Mononuclear cell (primary cell): ENCODE measurements around the gene NSUN4. TPM values are rescaled to one million over a fixed set of nuclear protein-coding genes. Genes with fewer than 3 reads are reported as not detected.
A peak's percentile ranks its signal among the peaks of the same experiment; 100 is the strongest.

Source experiments
- H3K27me3 ChIP-seq: 2 replicates; pipeline ENCODE4 v1.6.0; 2011; ENCODE audit warnings: low read length, control low read depth; ENCODE audit not compliant: insufficient read depth
- H3K4me1 ChIP-seq: 2 replicates; pipeline ENCODE4 v1.5.1; 2011; ENCODE audit warnings: mild to moderate bottlenecking, low read length, control low read depth; ENCODE audit not compliant: insufficient read depth
- H3K4me3 ChIP-seq: 2 replicates; pipeline ENCODE4 v1.5.1; 2011; ENCODE audit warnings: mild to moderate bottlenecking, low read length, moderate library complexity
- H3K9me3 ChIP-seq: 2 replicates; pipeline ENCODE4 v1.5.1; 2011; ENCODE audit warnings: low read depth, mild to moderate bottlenecking, control low read depth, low read length
- total RNA-seq: library from RNA; depleted of rRNA; stranded (reverse); fragments of >200 nt; gene quantifications from one replicate; pipeline ENCODE4 v1.2.3, GENCODE V29; 2012

The NSUN4 gene
- total RNA-seq, 1 donor: 10.8 TPM

DNA sequence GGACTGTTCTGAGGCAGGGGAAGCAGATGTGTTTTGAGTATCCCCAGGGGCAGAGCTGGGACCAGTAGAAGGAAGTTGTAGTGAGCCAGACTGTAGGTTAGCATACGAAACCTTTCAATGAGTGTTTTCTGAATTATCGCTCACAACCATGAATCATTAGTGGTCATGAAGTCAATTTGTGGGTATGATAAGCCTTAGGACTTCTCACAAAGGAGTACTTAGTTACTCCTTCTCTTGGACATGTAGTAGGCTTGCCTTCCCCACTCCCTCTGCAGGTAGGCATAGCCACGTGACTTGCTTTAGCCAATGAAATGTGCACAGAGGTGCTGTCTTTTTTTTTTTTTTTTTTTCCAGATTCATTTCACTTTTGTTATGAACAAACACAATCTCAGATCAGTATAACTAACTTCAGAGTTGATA lies 29.6 kb downstream of the NSUN4 start:
- Histone ChIP-seq H3K4me1 (peaks cover 41% of the 10 kb centered on the region), H3K9me3 (no peaks in the 10 kb centered on the region), H3K27me3 (no peaks in the 10 kb centered on the region), H3K4me3 (no peak overlapping the region)

DNA sequence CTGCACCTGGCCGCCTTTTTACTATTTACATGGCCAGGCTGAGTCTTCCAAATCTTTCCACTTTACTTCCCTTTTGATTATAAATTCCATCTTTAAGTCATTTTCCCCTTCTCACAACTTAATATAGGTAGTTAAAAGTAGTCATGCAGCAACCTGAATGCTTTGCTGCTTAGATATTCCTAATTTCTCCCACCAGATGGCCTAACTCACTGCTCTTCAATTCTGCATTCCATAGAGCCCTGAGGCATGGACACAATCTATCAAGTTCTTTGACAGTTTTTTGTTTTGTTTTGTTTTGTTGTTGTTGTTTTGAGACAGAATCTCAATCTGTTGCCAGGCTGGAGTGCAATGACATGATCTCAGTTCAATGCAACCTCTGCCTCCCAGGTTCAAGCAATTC lies 31.8 kb downstream of the NSUN4 start:
- Histone ChIP-seq H3K27me3 (no peaks in the 10 kb centered on the region), H3K4me1 (peaks cover 44% of the 10 kb centered on the region), H3K9me3 (no peaks in the 10 kb centered on the region), H3K4me3 (no peak overlapping the region)

GRCh38 chr1:46379996-46380395 lies 39.4 kb downstream of the NSUN4 start:
- Histone ChIP-seq H3K4me3 (no peak overlapping the region), H3K4me1 (peaks cover 4% of the 10 kb centered on the region), H3K9me3 (no peaks in the 10 kb centered on the region), H3K27me3 (no peaks in the 10 kb centered on the region)

DNA sequence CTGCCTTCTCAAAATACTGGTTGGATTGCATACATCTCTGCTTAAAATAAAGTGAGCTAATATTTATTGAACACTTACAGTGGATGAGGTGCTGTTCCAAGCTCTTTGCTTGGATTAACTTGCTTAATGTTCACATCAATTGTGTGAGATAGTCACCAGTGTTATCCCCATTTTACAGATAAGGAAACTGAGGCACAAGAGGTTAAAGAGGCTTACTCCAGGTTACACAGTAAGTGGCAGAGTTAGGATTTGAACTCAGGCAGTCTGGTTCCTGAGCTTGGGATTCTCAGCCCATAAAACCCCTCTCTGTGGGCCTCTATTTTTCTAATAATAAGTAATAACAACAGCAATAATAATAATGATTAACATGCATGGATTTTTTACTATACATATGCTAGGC lies 39.9 kb downstream of the NSUN4 start:
- Histone ChIP-seq H3K4me3 (no peak overlapping the region), H3K27me3 (no peaks in the 10 kb centered on the region), H3K4me1 (peaks cover under 1% of the 10 kb centered on the region), H3K9me3 (no peaks in the 10 kb centered on the region)

DNA sequence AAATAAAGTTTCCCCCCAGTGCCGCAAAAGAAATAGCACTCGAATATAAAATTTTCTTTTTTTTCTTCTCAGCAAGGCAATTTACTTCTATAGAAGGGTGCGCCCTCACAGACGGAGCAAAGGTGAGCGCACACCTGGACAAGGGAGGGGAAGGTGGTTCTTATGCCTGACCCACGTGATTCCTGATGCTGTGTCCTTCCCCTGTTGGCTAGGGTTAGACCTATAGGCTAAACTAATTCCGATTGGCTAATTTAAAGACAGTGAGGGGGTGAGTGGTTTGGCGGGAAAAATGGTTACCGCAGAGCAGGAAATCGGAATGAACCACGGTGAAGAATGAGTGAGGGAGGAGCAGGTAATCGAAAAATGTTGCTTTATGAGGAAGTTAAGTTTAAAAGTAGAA lies 52.9 kb downstream of the NSUN4 start:
- H3K4me1 ChIP-seq: peaks cover 17% of the 10 kb centered on the region
- no peaks in the 10 kb centered on the region for H3K27me3 ChIP-seq
- no peaks in the 10 kb centered on the region for H3K9me3 ChIP-seq
- H3K4me3 ChIP-seq: no peak overlapping the region

DNA sequence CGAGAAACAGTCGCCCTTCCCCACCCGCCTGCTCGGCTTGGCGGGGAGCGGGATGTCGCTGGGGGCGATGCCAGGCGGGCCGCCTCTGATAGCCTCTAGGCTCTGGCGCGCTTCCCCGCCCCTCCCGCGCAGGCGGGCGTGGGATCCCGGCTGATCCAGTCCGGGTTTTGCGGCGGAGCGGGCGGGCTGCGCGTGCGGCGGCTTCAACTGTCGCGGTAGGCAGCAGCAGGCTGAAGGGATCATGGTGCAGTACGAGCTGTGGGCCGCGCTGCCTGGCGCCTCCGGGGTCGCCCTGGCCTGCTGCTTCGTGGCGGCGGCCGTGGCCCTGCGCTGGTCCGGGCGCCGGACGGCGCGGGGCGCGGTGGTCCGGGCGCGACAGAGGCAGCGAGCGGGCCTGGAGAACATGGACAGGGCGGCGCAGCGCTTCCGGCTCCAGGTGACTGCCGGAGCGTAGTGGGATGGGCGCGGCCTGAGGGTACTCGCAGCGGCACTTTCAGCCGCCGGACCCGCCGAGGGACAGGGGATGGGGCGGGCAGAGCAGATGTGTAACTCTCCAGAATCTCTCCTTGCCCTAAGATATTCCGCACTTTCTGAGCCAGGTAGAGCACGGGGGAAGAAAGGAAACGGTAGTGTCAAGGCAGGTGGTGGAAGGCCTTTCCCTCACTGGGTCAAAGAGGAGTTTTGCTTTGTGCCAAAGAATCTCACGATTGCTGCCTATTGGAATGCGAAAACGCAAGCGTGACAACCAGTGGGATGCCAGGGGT lies 53.7 kb downstream of the NSUN4 start, which contains the start of gene FAAH:
Gene FAAH, plus strand, starts transcription at position 210 of the 764 bp plus-strand sequence. Its CDS starts 32 bp downstream, at position 242.
- Histone ChIP-seq H3K27me3 (no peaks in the 10 kb centered on the region), H3K4me1 (peaks cover 17% of the 10 kb centered on the region), H3K9me3 (no peaks in the 10 kb centered on the region), H3K4me3 (peak within 1 kb of the TSS; percentile 40)

DNA sequence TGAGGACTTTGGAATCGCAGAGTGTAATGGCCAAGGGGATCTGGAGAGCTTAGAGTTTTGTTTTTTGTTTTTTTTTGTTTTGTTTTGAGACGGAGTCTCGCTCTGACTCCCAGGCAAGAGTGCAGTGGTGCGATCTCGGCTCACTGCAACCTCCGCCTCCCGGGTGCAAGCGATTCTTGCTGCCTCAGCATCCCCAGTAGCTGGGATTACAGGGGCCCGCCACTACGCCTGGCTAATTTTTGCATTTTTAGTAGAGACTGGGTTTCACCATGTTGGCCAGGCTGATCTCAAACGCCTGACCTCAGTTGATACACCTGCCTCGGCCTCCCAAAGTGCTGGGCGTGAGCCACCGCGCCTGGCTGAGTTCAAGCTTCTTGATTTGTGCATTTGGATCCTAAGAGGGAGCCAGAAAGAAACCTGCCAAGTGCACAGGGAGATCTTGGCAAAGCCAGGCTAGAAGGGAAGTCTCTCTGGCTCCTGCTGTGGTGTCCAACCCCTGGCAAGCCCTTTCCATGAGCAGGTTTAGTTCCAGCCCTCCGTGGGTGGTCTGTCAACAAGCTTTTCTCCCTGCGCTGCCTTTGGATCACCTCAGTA lies 54.4 kb downstream of the NSUN4 start:
- Histone ChIP-seq H3K4me1 (peaks cover 17% of the 10 kb centered on the region), H3K4me3 (peak overlapping the region; percentile 40), H3K27me3 (no peaks in the 10 kb centered on the region), H3K9me3 (no peaks in the 10 kb centered on the region)

GRCh38 chr1:46396441-46397398 lies 56.1 kb downstream of the NSUN4 start:
- Histone ChIP-seq H3K4me3 (no peak overlapping the region), H3K4me1 (peaks cover 23% of the 10 kb centered on the region), H3K27me3 (no peaks in the 10 kb centered on the region), H3K9me3 (no peaks in the 10 kb centered on the region)

- peaks cover 31% of the 10 kb centered on the region for H3K4me1 ChIP-seq
- H3K4me3 ChIP-seq: no peak overlapping the region
- H3K9me3 ChIP-seq: no peaks in the 10 kb centered on the region
- no peaks in the 10 kb centered on the region for H3K27me3 ChIP-seq
Observed at GRCh38 chr1:46399307-46399706, 58.7 kb downstream of the NSUN4 start.

- peaks cover 31% of the 10 kb centered on the region for H3K4me1 ChIP-seq
- H3K4me3 ChIP-seq: no peak overlapping the region
- no peaks in the 10 kb centered on the region for H3K9me3 ChIP-seq
- H3K27me3 ChIP-seq: no peaks in the 10 kb centered on the region
Observed at GRCh38 chr1:46400421-46400820, 59.8 kb downstream of the NSUN4 start.

GRCh38 chr1:46401154-46401913 lies 60.7 kb downstream of the NSUN4 start:
- Histone ChIP-seq H3K4me1 (peaks cover 40% of the 10 kb centered on the region), H3K27me3 (no peaks in the 10 kb centered on the region), H3K4me3 (no peak overlapping the region), H3K9me3 (no peaks in the 10 kb centered on the region)

- Histone ChIP-seq H3K9me3 (no peaks in the 10 kb centered on the region), H3K4me3 (no peak overlapping the region), H3K4me1 (peaks cover 43% of the 10 kb centered on the region), H3K27me3 (no peaks in the 10 kb centered on the region)
Observed at GRCh38 chr1:46401964-46402626, 61.5 kb downstream of the NSUN4 start.

- Histone ChIP-seq H3K4me1 (peaks cover 43% of the 10 kb centered on the region), H3K27me3 (no peaks in the 10 kb centered on the region), H3K9me3 (no peaks in the 10 kb centered on the region), H3K4me3 (no peak overlapping the region)
Observed at GRCh38 chr1:46403916-46404315, 63.3 kb downstream of the NSUN4 start.
